Left ventricle myocardium inferior (tissue), 1 donor: Measurements from ENCODE around the gene NKX2-8. TPM values are rescaled to one million over a fixed set of nuclear protein-coding genes. Genes with fewer than 3 reads are reported as not detected.
A peak's percentile ranks its signal among the peaks of the same experiment; 100 is the strongest.

Experiments used
- DNase-seq: peaks from one replicate; pipeline ENCODE4 v3.0.0-alpha.2; 2020
- H3K27ac ChIP-seq: fragments of 200-600 bp; replicated peaks from 2 replicates; pipeline ENCODE4 v1.8.0; 2021
- H3K27me3 ChIP-seq: fragments of 200-600 bp; 2 replicates; pipeline ENCODE4 v1.8.0; 2021; ENCODE audit warnings: low read depth
- H3K36me3 ChIP-seq: fragments of 200-600 bp; 2 replicates; pipeline ENCODE4 v1.8.0; 2021
- H3K4me1 ChIP-seq: fragments of 200-600 bp; 2 replicates; pipeline ENCODE4 v1.8.0; 2021
- H3K4me3 ChIP-seq: fragments of 200-600 bp; 2 replicates; pipeline ENCODE4 v1.8.0; 2021; ENCODE audit warnings: mild to moderate bottlenecking, moderate library complexity
- H3K9me3 ChIP-seq: fragments of 200-600 bp; replicated peaks from 2 replicates; pipeline ENCODE4 v1.8.0; 2021
- intact Hi-C: fragments of 100-400 bp; cut with micrococcal nuclease; formaldehyde crosslinking; loops from one replicate; pipeline ENCODE4 v1.11.0; 2022
- total RNA-seq: library from RNA; stranded (reverse); fragmentation: NEBNext Ultra II Directional; extraction: Animal tissue kit (Norgen Biotek cat#: 25700); gene quantifications from one replicate; pipeline ENCODE4 v1.2.1, GENCODE V29; 2021
- TF ChIP-seq, protein P1 (sequence below): fragments of 200-600 bp; IDR thresholded peaks from 2 replicates; pipeline ENCODE4 v1.8.0; 2021; ENCODE audit warnings: antibody characterized with exemption, mild to moderate bottlenecking, borderline replicate concordance
- donor health status: DM: no; HTN: yes; CAD: no; lungs with severe emphysema.

Gene NKX2-8
- total RNA-seq, 1 donor from 2014 or later, result not detected

DNA sequence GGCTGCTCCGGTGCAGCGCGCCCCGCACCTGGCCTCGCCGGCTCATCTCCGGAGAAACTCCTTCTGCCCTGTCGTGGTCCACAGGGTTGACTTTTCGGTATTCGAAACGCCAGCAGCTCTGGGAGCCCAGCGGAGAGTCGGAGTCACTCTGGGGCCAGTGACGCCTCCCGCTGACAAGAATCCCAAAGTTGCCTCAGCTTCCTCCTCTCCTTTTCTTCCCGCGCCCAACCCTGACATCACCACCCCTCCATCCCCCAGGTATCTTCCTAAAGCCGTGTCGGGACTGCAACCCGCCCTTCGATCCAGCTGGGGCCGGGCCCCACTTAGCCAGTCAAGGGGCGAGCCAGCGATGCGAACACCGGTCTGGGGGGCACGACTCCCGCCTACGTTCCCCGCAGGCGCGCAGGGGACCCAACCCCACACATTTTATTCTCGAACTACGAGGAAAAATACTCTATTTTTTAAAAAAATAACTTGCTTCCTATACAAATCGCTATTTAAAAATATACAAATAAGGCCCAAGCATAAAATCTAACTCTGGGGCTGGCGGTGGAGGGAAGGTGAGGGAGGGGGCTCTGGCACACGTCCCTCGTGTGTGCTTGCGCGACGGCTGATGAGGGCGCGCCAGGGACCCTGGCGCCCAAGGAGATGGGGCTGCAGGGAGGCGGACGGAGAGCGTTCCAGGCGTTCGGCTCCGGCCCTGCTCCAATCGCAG lies 2.1 kb downstream of the NKX2-8 start:
- no peak for DNase-seq
- no peak overlapping the region for H3K27ac ChIP-seq
- TF ChIP-seq, protein P1, sequence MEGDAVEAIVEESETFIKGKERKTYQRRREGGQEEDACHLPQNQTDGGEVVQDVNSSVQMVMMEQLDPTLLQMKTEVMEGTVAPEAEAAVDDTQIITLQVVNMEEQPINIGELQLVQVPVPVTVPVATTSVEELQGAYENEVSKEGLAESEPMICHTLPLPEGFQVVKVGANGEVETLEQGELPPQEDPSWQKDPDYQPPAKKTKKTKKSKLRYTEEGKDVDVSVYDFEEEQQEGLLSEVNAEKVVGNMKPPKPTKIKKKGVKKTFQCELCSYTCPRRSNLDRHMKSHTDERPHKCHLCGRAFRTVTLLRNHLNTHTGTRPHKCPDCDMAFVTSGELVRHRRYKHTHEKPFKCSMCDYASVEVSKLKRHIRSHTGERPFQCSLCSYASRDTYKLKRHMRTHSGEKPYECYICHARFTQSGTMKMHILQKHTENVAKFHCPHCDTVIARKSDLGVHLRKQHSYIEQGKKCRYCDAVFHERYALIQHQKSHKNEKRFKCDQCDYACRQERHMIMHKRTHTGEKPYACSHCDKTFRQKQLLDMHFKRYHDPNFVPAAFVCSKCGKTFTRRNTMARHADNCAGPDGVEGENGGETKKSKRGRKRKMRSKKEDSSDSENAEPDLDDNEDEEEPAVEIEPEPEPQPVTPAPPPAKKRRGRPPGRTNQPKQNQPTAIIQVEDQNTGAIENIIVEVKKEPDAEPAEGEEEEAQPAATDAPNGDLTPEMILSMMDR, result no peak
- H3K9me3 ChIP-seq, result no peaks in the 10 kb centered on the region
- H3K27me3 ChIP-seq, result peaks cover 100% of the 10 kb centered on the region
- intact Hi-C loops, result no loop called here
- H3K36me3 ChIP-seq, result no peaks in the 10 kb centered on the region
- H3K4me3 ChIP-seq, result peak overlapping the region; percentile 62
- H3K4me1 ChIP-seq, result peaks cover 34% of the 10 kb centered on the region

DNA sequence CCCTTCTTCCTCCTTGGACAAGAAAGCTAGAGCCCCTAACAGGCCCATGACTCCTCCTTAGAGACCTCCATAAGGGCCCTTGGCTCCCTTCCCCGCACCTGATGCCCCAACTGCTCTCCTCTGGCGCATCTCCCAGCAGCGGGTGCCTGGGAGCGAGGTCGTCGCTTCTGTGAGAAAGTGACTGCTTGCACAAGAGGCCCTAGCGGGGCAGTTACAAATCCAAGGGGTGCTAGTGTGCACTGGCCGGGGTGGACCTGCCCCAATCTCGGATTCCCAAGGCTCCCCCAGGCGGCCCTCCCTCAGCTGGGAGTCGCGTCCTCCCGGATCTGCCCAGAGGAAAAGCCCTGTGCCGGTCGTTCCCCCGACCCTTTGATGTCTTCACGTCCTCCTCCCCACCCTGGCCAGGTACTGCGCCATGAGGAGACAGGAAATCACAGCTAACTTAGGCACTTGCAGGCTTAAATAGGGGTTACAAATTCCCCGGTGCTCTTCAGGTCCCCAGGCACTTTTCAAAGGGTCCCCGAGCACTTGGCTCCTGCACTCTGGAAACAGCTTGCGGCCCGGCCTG lies 2.8 kb downstream of the NKX2-8 start:
- Histone ChIP-seq H3K27me3 (peaks cover 100% of the 10 kb centered on the region), H3K4me3 (no peak overlapping the region), H3K4me1 (peaks cover 34% of the 10 kb centered on the region), H3K36me3 (no peaks in the 10 kb centered on the region), H3K9me3 (no peaks in the 10 kb centered on the region), H3K27ac (no peak overlapping the region)
- DNase-seq, result no peak
- intact Hi-C loops, result no loop called here
- TF ChIP-seq, protein P1, result no peak

DNA sequence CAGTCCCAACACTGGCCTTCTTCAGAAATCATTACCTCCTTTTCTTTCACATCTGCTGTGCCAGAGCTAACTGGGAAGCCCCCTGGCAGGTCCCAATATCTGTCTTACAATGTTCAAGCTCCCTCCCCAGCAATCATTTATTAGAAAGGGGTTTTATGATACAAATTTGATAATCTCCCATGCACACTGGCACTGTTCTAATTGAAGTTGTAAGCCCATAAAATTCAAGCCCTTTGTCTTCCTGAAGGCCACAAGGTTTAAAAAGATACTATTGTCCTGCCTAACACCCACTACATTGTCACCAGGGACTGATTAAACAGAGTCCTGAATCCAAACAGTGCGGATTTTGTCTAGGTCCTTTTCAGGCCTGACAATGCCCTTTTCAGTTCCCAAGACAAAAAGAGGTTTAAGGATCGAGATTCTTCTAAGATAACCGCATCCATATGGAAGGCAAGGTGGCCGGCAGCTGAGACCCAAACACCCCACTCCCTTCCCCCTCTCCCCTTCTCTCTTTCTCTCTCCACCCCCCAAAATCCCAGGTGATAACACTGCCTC lies 3.3 kb downstream of the NKX2-8 start:
- Histone ChIP-seq H3K4me1 (peaks cover 34% of the 10 kb centered on the region), H3K27me3 (peaks cover 100% of the 10 kb centered on the region), H3K4me3 (no peak overlapping the region), H3K36me3 (no peaks in the 10 kb centered on the region), H3K27ac (no peak overlapping the region), H3K9me3 (no peaks in the 10 kb centered on the region)
- no peak for DNase-seq
- TF ChIP-seq, protein P1, result no peak
- intact Hi-C loops, result no loop called here

DNA sequence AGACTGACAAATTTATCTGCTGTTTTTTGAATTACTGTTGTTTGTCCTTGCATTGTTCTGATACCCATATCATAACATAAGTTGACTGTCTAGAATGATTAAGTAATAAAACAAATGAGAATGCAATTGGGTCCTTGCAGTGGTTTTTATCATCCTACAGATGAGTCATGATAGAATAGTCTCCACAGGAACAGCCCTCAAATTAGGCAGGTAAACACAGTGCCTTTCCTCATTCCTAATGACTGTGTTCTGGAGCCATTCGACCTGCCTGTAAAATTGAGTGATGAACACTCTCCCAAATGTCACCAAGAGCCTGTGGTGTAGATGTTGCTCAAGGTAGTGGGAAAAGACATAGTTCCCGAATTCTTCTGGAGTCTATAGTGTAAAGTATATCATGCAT lies 12.3 kb downstream of the NKX2-8 start:
- peaks cover 82% of the 10 kb centered on the region for H3K27me3 ChIP-seq
- TF ChIP-seq, protein P1, result no peak
- no peaks in the 10 kb centered on the region for H3K36me3 ChIP-seq
- DNase-seq, result no peak
- H3K27ac ChIP-seq, result no peak overlapping the region
- H3K4me1 ChIP-seq, result no peaks in the 10 kb centered on the region
- no peak overlapping the region for H3K4me3 ChIP-seq
- no peaks in the 10 kb centered on the region for H3K9me3 ChIP-seq
- intact Hi-C loops, result no loop called here

DNA sequence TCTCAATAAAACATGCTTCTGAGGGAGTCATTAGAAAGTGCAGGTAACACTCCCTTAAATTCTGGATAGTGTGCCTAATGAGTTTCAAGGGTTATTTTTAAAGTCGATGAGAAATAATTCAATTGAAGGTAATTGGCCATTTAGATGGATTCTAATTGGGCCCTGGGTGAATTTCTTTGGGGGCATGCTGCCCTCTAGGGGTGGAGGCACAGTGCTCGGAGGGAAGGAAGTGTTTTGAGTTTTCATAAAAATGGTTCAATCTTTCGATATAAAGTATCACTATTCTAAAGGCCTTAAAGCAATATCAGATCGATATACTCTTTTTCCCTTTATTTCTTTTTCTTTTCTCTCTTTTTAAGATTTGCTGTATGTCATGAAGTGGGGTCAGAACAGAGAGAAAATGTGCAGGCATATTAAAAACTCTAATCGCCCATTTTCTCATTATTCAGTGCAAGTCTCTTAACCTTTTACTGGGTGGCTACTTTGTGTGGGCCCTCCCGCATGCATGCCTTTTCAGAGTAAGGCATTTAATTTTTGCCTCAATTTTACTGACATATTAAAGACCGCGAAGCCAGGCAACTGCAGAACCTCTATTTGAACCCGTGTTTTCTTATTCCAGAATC lies 25.5 kb downstream of the NKX2-8 start:
- no peaks in the 10 kb centered on the region for H3K9me3 ChIP-seq
- H3K36me3 ChIP-seq, result no peaks in the 10 kb centered on the region
- no peak for DNase-seq
- H3K4me3 ChIP-seq, result no peak overlapping the region
- intact Hi-C loops, result loop anchor here (10.0 kb wide), 1 partner anchor 588 kb away; no protein-coding TSS in a partner anchor
- H3K27me3 ChIP-seq, result peaks cover 53% of the 10 kb centered on the region
- no peak overlapping the region for H3K27ac ChIP-seq
- TF ChIP-seq, protein P1, result peak; percentile 77
- no peaks in the 10 kb centered on the region for H3K4me1 ChIP-seq
